ENCODE data around the gene ZNF775.

Gene ZNF775

GRCh38 chr7:150378853-150379440 lies at the start of gene ZNF775:
Gene ZNF775 (plus strand): TSS chr7:150379330. CDS start chr7:150388471, 9,141 bp downstream.
- peak; percentile 98 for DNase-seq

DNA sequence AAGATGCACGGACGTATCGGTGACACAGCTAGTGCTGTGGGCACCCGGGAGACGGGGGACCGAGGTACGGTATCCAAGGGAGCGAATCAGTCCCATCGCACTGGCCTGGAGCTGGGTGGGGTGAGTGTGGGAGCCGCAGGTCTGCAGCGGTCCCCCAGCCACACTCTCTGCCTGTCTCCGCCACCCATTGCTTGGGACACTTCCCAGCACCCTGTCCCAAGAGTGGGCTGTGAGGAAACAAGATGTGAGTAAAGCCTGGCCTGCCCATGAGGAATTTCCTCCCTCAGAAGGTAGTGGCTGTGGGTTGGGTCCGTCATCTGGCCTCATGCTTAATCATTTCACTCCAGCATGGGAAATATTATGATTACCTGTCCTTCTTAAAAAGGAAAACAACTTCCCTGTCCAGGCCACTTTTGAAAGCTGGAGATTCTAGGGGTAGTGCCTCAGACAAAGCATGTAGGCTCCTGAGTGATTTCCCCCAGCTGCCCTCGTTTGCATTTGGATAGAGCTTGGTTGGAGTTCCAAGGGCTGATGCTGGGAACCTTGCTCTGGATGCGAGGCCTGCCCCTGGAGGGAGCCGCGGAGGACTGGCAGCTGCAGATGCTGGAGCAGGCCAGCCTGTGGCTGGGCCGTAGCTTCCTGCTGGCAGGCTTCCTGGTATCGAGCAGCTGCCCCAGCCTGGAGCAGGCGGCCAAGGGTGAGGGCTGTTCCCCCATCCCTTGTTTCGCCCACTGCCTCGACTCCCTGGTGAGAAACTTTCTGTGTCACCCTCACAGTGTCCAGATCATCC lies 49.6 kb upstream of the ZNF775 start:
- no peak for DNase-seq

DNA sequence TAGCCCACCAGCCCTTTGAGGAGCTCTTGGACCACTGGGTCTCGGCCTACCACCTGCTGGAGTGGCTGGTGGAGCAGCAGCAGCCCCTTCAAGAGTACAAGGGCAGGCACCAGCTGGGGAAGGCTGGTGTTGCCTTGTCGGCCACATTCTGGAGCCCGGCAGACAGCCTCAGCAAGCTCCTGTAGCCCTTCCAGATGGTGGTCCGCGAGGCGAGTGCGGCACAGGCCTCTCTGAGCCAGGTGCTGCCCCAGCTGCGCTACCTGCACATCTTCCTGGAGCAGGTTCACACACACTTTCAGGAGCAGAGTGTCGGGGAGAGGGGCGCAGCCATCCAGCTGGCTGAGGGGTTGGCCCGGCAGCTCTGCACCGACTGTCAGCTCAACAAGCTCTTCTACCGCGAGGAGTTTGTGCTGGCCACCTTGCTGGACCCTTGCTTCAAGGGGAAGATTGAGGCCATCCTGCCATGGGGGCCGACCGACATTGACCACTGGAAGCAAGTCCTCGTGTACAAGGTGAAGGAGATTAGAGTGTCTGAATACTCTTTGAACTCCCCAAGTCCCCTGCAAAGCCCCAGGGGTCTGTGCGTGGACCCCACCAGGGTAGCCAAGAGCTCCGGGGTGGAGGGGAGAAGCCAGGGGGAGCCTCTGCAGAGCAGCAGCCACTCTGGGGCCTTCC lies 48.8 kb upstream of the ZNF775 start:
- DNase-seq, result no peak

DNA sequence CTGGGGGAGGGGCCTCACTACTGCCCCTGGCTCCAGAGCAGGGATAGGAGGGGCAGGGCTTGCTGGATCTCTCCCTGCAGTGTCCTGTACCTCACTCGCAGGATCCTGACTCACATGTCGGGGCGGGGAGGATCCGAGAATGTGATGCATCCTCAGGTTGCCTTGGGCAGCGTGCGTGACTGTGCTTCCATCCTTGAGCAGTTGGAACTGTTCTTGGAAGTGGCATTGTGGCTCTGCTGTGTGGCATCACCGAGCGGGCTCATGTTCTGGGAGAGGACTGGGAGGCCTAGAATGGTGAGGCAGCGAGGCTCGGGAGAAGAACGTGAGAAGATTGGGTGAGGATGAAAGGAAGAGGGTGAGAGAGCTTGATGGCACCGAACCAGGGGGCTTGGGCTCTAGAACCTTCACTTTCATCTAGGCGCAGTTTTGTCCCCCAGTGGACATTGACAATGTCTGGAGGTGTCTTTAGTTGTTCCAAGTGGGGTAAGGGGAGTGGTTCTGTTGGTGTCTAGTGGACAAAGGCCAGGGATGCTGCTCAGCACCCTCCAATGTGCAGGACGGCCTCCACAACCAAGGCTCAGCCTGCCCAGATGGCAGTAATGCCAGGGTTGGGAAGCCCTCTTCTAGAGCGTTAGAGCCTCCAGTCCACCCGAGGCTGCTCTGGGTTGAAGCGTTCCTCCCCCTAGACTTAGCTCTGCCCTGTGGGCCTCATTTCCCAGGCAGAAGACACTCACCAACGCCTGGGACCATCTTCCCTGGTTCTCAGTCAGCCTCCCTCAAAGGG lies 46.1 kb upstream of the ZNF775 start:
- DNase-seq, result peak; percentile 64

DNA sequence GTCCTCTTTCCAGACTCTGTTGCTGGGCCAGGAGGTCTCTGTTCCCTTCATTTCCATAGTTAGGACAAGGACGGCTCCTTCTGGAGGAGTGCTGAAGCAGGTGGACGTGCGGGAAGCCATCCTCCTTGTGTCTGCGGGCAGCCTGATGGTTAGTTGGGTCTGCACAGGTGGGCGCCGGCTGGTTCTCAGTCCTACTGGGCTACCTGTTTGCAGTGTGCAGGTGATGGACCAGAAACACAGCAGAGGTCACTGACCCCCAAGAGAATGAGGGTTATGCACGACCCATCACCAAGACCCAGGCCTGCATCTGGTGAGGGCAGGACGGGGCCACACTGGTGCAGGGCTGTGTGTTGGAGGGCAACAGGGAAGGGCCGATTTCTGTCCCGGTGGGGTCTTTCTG lies 45.5 kb upstream of the ZNF775 start:
- no peak for DNase-seq

GRCh38 chr7:150334108-150334507 lies 45.0 kb upstream of the ZNF775 start:
- no peak for DNase-seq

DNA sequence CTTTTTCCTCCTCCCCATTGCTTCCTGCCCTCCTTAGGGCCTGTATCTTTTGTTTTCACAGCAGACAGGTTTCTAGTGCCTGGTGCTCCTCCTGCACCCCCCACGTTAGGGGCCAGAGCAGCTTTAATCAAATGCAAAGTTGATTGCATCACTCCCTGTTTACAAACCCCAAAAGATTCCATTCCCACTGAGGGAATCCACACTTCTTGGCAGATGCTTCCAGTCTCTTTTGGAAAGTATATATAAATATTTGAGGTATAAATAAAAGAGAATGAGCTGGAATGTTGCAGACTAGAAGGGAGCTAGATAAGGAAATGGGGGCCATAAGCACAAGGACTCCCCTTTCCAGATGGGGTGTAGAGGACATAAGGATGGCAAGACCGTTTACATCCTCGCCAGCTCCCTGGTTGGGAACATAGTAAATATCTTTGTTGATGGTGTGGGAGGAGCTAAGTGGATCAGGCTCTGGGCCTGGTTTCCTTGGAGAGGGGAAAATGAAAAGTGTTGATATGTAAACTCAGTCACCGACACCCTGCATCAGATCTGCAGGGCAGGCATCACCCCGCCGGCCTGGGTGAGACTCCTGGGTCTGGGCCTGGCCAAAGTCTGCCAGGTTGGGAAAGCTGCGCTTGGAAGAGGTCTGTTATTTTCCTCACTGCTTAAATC lies 43.9 kb upstream of the ZNF775 start:
- DNase-seq, result no peak

DNA sequence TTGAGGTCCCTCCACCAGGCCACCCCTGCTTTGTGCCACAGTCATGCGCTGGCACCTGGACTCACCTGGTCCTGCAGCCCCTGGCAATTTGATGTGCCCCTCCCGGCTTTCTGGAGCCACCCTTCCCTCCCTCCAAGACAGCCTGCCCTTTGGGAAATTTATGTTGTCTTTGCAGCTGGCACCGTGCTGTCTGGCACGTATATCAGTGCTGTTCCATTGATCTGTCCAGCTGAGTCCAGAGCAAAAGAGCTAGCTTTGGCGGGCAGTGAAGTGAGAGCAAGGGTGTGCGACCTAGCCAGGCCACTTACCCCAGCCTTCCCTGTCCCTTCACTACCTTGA lies 43.4 kb upstream of the ZNF775 start:
- DNase-seq, result no peak

GRCh38 chr7:150336746-150337145 lies 42.4 kb upstream of the ZNF775 start:
- DNase-seq, result peak; percentile 50

- peak; percentile 57 for DNase-seq
These were observed 42.0 kb upstream of the ZNF775 start for GRCh38 chr7:150337179-150337578.

GRCh38 chr7:150337659-150338081 lies 41.5 kb upstream of the ZNF775 start:
- DNase-seq, result peak; percentile 54

GRCh38 chr7:150338166-150338829 lies 40.8 kb upstream of the ZNF775 start:
- peak; percentile 52 for DNase-seq

DNA sequence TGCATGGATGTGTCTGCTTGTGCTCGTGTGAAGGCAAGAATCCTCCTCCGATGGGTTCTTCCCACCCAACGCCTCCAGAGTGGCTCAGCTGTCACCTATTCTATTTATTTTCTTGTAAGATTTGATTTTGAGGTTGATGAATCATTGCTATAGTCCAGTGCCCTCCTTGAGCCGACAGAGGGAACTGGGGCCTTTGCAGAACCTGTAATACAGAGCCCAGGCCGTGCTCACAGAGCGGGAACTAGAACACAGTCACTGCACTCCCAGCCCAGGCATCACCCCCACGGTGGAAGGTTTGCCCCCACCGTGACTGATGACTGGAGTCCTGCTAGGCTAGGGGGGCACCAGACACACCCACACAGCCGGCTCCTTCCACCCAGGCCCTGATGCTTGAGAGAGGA lies 39.7 kb upstream of the ZNF775 start:
- DNase-seq, result peak; percentile 53

DNA sequence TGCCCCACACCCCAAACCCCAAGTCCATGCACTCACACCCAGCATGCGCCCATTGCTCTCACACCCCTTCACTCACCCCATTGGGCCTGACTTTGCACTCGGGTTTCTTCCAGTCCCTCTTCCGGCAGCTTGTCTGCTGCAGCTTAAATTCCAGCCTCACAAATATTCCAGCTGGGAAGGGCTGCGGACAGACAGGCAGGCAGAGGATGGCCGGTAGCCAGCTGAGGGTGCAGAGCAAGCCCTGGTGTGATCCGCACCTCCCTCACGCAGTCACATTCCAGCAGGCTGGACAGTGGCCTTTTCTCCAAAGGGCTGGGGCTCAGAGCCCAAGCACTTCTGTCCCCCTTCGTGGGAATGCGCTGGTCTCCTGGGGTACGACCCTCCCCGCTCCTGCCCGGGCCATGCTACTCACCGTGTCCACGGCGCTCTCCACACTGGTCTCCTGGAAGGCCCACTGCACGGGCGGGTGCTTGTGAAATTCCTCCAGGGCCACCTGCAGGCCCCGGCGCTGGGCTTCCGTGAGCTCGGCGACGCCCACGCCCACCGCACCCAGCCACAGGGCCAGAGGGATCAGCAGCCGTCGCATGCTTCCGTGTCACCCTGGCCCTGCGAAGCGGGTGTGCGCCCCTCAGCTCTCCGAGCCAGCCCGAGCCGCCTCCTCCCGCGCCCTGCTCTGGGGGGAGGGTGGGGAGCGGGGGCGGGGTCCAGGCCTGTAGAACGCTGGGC lies 38.9 kb upstream of the ZNF775 start:
- DNase-seq, result peak; percentile 87

GRCh38 chr7:150340875-150341262 lies 38.3 kb upstream of the ZNF775 start:
- DNase-seq, result no peak

DNA sequence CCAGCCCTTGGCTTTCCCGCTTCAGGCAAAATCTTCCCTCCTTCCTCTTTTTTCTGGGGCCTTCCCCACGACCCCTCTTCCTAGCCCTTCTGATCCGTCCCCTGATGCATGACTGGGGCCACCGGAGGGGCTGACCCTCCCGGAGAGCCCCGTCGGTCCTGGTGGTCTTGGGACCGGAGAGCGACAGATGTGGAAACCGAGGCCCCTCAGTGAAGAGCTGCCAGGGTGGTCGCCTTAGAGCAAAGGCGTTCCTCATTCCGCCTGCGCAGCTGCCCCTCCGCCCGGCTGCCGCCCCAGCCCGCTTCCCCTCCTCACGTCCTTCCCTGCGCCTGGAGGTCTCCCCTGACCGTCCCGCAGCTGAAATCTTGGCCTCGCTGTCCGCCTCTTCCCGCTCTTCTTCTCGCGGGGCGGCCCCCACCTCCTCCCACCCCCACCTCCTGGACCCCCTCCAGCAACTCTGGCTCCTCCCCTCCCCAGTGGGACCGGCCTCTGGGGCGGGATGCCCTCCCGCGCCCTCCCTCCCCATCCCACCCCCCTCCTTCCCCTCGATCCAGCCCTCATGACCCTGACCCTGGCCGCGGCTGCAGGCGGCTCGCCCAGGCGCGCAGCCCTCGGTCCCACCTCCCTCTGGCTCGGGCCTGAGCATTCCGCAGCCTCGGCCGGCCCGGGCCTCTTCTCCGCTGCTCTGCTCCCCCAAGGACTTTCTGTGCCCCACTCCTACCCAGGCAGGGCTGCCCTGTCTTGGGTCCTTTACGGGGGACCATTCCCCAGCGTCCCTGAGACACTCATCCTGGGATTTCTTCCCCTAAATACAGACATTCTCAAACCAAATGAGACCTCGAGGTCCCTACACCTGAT lies 37.6 kb upstream of the ZNF775 start, which contains the start of gene RARRES2:
Gene RARRES2, minus strand, starts transcription at position 367 of the 858 bp plus-strand sequence. CDS start 1,020 bp downstream, outside the sequence.
- DNase-seq, result peak; percentile 78

DNA sequence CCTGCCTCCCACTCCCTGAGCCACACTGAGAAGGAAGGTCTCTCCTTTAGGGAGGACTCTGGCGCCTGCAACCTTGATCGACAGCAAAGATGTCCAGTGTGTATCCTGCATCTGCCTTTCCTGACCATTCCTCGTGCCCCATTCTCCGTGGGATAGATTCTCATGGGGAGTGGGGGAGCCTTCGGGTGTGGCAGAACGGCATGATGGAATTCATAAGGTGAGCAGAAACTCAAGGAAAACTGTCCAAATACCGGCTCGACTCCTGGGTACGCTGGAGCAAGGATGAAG lies 37.1 kb upstream of the ZNF775 start:
- DNase-seq, result no peak

- DNase-seq, result no peak
These were observed 35.9 kb upstream of the ZNF775 start for GRCh38 chr7:150343225-150343624.

- DNase-seq, result no peak
These were observed 34.8 kb upstream of the ZNF775 start for GRCh38 chr7:150344299-150344698.

DNA sequence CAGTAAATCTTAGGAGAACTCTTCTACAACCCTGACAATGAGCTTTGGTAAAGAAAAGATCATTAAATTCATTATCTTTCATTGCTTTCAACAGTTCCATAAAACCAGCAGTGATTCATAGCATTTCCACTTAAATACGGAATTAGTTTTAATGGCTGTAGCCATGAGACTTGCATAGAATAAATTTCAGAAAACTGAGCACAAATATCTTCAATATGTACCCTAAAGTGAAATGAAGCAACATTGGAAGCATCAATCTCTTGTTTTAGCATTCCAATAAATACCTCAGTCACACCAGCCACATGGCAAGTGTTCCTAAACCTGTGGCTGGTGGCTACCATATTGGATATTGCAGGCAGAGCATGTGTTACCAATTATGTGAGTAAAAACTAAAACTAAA lies 34.1 kb upstream of the ZNF775 start:
- DNase-seq, result no peak

DNA sequence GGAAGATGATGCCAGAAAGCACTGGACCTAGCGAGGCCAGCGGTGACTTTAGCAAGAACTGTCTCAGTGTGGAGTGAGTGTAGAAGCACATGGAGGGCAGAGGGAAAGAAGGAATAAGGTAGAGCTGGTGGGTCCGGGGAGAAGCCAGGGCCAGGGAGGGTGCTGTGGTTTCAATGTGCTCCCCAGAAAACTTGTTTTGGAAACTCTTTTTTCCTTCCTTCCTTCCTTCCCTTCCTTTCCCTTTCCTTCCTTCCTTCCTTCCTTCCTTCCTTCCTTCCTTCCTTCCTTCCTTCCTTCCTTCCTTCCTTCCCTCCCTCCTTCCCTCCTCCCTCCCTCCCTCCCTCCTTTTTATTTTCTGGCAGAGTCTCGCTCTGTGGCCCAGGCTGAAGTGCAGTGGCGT lies 32.2 kb upstream of the ZNF775 start:
- DNase-seq, result no peak
